ENCODE data around the gene INPP5E. TPM values are rescaled to one million over a fixed set of nuclear protein-coding genes. Genes with fewer than 3 reads are reported as not detected.

The INPP5E gene
- total and polyA plus RNA-seq, 10 donors: 7.8 to 25.3 (median 17.3) TPM

DNA sequence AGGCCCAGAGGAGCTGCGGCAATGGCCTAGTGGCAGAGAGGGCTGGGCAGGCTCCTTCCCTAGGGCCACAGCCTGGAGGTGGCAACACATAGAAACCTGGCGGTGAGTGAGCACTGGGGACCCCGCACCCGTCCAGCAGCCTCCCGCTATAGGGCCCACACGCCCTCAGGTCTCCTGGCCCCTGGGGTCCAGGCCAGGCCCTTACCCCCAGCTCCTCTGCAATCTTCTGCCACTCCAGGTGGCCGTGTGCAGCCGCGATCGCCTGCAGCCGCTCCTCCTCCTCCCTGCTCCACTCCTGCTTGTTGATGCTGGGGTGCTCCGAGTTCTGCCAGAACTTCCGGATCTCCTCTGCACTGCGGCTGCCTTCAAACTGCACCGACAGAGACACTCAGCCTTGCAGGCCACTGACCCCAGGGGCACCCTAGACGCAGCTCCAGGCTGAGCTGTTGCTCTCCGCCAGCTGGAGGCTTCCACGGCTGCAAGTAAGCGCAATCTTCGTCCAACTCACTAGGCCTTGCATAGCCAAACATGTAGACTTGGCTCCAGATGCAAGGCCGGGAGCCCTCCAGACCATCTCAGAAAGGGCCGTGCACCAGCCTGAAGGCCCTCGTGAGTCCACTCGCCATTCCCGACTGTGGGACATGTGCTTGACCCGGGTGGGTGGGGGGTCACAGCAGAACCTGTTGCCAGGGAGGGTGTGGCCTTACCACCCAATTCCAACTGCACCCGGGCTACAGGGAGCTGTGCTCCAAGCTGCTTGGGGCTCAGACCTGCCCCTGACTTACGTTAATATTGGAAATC is 47.7 kb downstream of the INPP5E start:
- Histone ChIP-seq H3K27me3 (replicated peaks in 1 of 7) (no peaks in the 10 kb centered on the region), H3K4me3 (no peak overlapping the region), H3K36me3 (peaks cover 0 to 100% (median 93%) of the 10 kb centered on the region in 6 donors), H3K27ac (no peak overlapping the region), H3K4me1 (no peaks in the 10 kb centered on the region), H3K9me3 (no peaks in the 10 kb centered on the region)
- DNase-seq: no peak
- intact Hi-C loops (cut with DNase I; ENCODE audit: low total_unique reads): no loop called here
- WGBS, 5 donors: 93 to 96% (median 95%) methylated on average over 21 to 28 of the region's 28 CpGs
- TF ChIP-seq POLR2AphosphoS5 (IDR thresholded peaks at IDR 0.05): peak in 1 of 3 donors; percentile 27
- no peak for TF ChIP-seq CTCF (IDR thresholded peaks at IDR 0.05 in 8 of 11, conservative IDR thresholded peaks at IDR 0.05 in 3 of 11)
- TF ChIP-seq POLR2A (IDR thresholded peaks at IDR 0.05): no peak

- TF ChIP-seq CTCF (IDR thresholded peaks at IDR 0.05 in 8 of 11, conservative IDR thresholded peaks at IDR 0.05 in 3 of 11): no peak
- TF ChIP-seq POLR2A (IDR thresholded peaks at IDR 0.05): no peak
- no peak for TF ChIP-seq POLR2AphosphoS5 (IDR thresholded peaks at IDR 0.05)
- 86 to 94% (median 87%) methylated on average over 14 of the region's 14 CpGs for WGBS, 5 donors
- Histone ChIP-seq H3K27ac (no peak overlapping the region), H3K4me3 (no peak overlapping the region), H3K36me3 (peaks cover 0 to 100% (median 76%) of the 10 kb centered on the region in 6 donors), H3K27me3 (replicated peaks in 1 of 7) (no peaks in the 10 kb centered on the region), H3K4me1 (no peaks in the 10 kb centered on the region), H3K9me3 (no peaks in the 10 kb centered on the region)
- intact Hi-C loops (cut with DNase I; ENCODE audit: low total_unique reads): no loop called here
- no peak for DNase-seq
Observed at GRCh38 chr9:136389396-136389795, 50.2 kb downstream of the INPP5E start.

DNA sequence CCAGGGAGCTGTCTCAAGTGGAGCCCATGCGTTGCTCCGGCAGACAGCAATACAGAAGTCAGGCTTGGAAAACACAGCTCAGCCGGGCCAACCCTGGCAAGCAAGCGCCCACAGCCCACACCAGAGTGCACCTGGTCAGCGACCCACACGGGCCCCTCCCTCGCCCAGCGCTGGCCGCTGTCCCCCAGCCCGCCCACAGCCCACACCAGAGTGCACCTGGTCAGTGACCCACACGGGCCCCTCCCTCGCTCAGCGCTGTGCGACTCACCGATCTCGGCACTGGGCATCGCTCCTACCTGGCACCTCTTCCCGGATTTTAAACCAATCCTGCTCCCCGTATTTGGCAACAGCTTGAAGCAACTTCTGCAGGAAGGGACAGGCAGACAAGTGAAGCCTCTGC is 52.4 kb downstream of the INPP5E start:
- no peaks in the 10 kb centered on the region for H3K4me1 ChIP-seq
- H3K27ac ChIP-seq: no peak overlapping the region
- no peak overlapping the region for H3K4me3 ChIP-seq
- TF ChIP-seq CTCF (IDR thresholded peaks at IDR 0.05 in 8 of 11, conservative IDR thresholded peaks at IDR 0.05 in 3 of 11) (no peak), POLR2AphosphoS5 (IDR thresholded peaks at IDR 0.05) (no peak), POLR2A (IDR thresholded peaks at IDR 0.05) (no peak)
- no peaks in the 10 kb centered on the region for H3K27me3 ChIP-seq (replicated peaks in 1 of 7)
- WGBS, 5 donors: 94 to 98% (median 97%) methylated on average over 19 of the region's 19 CpGs
- peaks cover 0 to 100% (median 75%) of the 10 kb centered on the region in 6 donors for H3K36me3 ChIP-seq
- no peak for DNase-seq
- intact Hi-C loops (cut with DNase I; ENCODE audit: low total_unique reads): no loop called here
- H3K9me3 ChIP-seq: no peaks in the 10 kb centered on the region

GRCh38 chr9:136386018-136386417 is 53.6 kb downstream of the INPP5E start:
- Histone ChIP-seq H3K36me3 (peaks cover 0 to 100% (median 75%) of the 10 kb centered on the region in 6 donors), H3K4me1 (no peaks in the 10 kb centered on the region), H3K4me3 (no peak overlapping the region), H3K27ac (no peak overlapping the region), H3K9me3 (no peaks in the 10 kb centered on the region), H3K27me3 (replicated peaks in 1 of 7) (no peaks in the 10 kb centered on the region)
- TF ChIP-seq POLR2AphosphoS5 (IDR thresholded peaks at IDR 0.05) (no peak), POLR2A (IDR thresholded peaks at IDR 0.05) (no peak), CTCF (IDR thresholded peaks at IDR 0.05 in 8 of 11, conservative IDR thresholded peaks at IDR 0.05 in 3 of 11) (no peak)
- intact Hi-C loops (cut with DNase I; ENCODE audit: low total_unique reads): no loop called here
- 68 to 88% (median 75%) methylated on average over 13 of the region's 13 CpGs for WGBS, 5 donors
- DNase-seq: no peak
